K562 (cell line): ENCODE data around the gene ZBTB20. TPM values are rescaled to one million over a fixed set of nuclear protein-coding genes. Genes with fewer than 3 reads are reported as not detected.

Experiments used
- ATAC-seq: fragments of 200-7000 bp; cut with Tn5 transposase; 3 replicates; pipeline ENCODE4 v1.9.1; 2020; ENCODE audit warnings: moderate library complexity
- BruUV-seq: library from RNA; stranded (reverse); fragments of 400-500 nt; replicated peaks from 2 replicates; lab custom pipeline; 2021; lab: Mats Ljungman, UMichigan
- CTCF ChIA-PET: fragments of 300-600 bp; formaldehyde crosslinking; extraction: SDS; loops from one replicate; lab custom pipeline; 2021; ENCODE audit warnings: low intra/inter-chr PET ratio; lab: Yijun Ruan, JAX
- POLR2A ChIA-PET: fragments of 300-600, 350-650 bp; sonication (Branson Sonifier 250); formaldehyde crosslinking; extraction: SDS; loops from one replicate; lab custom pipeline; 2021; ENCODE audit warnings: antibody characterized with exemption, inconsistent platforms; lab: Yijun Ruan, JAX
- DNase-seq, 4 experiments: peaks; one replicate each; pipeline versions ENCODE4 v3.0.0 to v3.0.0-alpha.2; 2011 to 2018; ENCODE audit warnings: low spot score in 3 of 4, mixed read lengths in 3 of 4; ENCODE audit errors: extremely low read depth in 1 of 4
- FAIRE-seq: peaks from 2 replicates; lab custom pipeline; 2011; peaks lifted over from hg19 to GRCh38; lab: Jason Lieb, UNC
- H2AFZ ChIP-seq: 2 replicates; pipeline ENCODE4 v1.6.0; 2011; ENCODE audit warnings: low read depth, low read length, control low read depth, inconsistent platforms
- H3K27ac ChIP-seq: fragments of 200-600 bp; 3 replicates; pipeline ENCODE4 v1.8.0; 2011; ENCODE audit warnings: low read depth, mild to moderate bottlenecking, control low read depth, inconsistent platforms, low read length, moderate library complexity, mixed read lengths; ENCODE audit errors: extremely low read depth
- H3K27me3 ChIP-seq, 2 experiments: fragments of 300-600 bp in 1 of 2; 2 replicates in 1 of 2; 3 replicates in 1 of 2; pipeline versions ENCODE4 v1.6.0 to v1.8.0; 2011; ENCODE audit warnings: inconsistent platforms in 2 of 2, low read length in 2 of 2, mild to moderate bottlenecking in 1 of 2, mixed read lengths in 1 of 2, moderate library complexity in 1 of 2; ENCODE audit not compliant: control insufficient read depth in 2 of 2, insufficient read depth in 2 of 2
- H3K36me3 ChIP-seq: fragments of 300-600 bp; 3 replicates; pipeline ENCODE4 v1.8.0; 2011; ENCODE audit warnings: mild to moderate bottlenecking, low read length, inconsistent platforms; ENCODE audit not compliant: control insufficient read depth, insufficient read depth
- H3K4me1 ChIP-seq, 2 experiments: fragments of 200-600 bp in 1 of 2; replicated peaks in 1 of 2; 2 replicates in 1 of 2; 3 replicates in 1 of 2; pipeline versions ENCODE4 v1.5.1 to v1.8.0; 2011; ENCODE audit warnings: inconsistent platforms in 2 of 2, low read length in 2 of 2, mild to moderate bottlenecking in 1 of 2, mixed read lengths in 1 of 2, moderate library complexity in 1 of 2; ENCODE audit not compliant: control insufficient read depth in 2 of 2, insufficient read depth in 2 of 2
- H3K4me2 ChIP-seq: 2 replicates; pipeline ENCODE4 v1.6.1; 2011; ENCODE audit warnings: low read length, control low read depth, inconsistent platforms, mixed read lengths; ENCODE audit not compliant: insufficient read depth
- H3K4me3 ChIP-seq: fragments of 200-600 bp; sonication (generic), shearing (Covaris generic); 2 replicates; pipeline ENCODE4 v1.5.1; 2016; ENCODE audit warnings: control low read depth, inconsistent platforms
- H3K79me2 ChIP-seq: fragments of 200-600 bp; 3 replicates; pipeline ENCODE4 v1.8.0; 2011; ENCODE audit warnings: low read length, inconsistent platforms; ENCODE audit not compliant: control insufficient read depth, insufficient read depth
- H3K9ac ChIP-seq, 2 experiments: 2 replicates each; pipeline versions ENCODE4 v1.6.0 to v1.6.1; 2011; ENCODE audit warnings: low read depth in 2 of 2, low read length in 2 of 2, control low read depth in 1 of 2, inconsistent platforms in 1 of 2, mild to moderate bottlenecking in 1 of 2, mixed read lengths in 1 of 2; ENCODE audit not compliant: insufficient read depth in 1 of 2
- H3K9me1 ChIP-seq: one replicate; pipeline ENCODE4 v1.6.0; 2011; ENCODE audit warnings: inconsistent platforms, mild to moderate bottlenecking, low read length, moderate library complexity; ENCODE audit not compliant: control insufficient read depth, insufficient read depth
- H3K9me3 ChIP-seq: replicated peaks from 2 replicates; pipeline ENCODE4 v1.5.1; 2011; ENCODE audit warnings: low read depth, low read length, inconsistent platforms; ENCODE audit not compliant: control insufficient read depth, insufficient read depth
- H4K20me1 ChIP-seq: replicated peaks from 2 replicates; pipeline ENCODE4 v1.6.1; 2011; ENCODE audit warnings: low read length, inconsistent platforms, mixed read lengths; ENCODE audit not compliant: control insufficient read depth, insufficient read depth
- MXI1 ChIP-seq: IDR thresholded peaks from 2 replicates; pipeline ENCODE4 v1.6.1; 2011; ENCODE audit warnings: low read depth, mild to moderate bottlenecking, improper control_type of control experiment, low read length
- NFIC ChIP-seq: fragments of 450-650 bp; IDR thresholded peaks from 2 replicates; pipeline ENCODE4 v1.6.1; 2017; ENCODE audit warnings: mild to moderate bottlenecking, inconsistent platforms
- ZNF124 ChIP-seq: sonication (generic); formaldehyde crosslinking; IDR thresholded peaks from 2 replicates; pipeline ENCODE4 v1.8.1; 2022; ENCODE audit warnings: missing genetic modification reagents
- WGBS: fragments of 100-300 bp; shearing (Covaris generic); methylation state at CpG from one replicate; pipeline ENCODE4 v1.1.6; 2016; ENCODE audit warnings: low coverage, mixed read lengths; ENCODE audit not compliant: insufficient coverage; ENCODE audit errors: missing lambda C conversion rate; 5-methylcytosine and 5-hydroxymethylcytosine counted together
- in situ Hi-C: fragments of 300-500 bp; cut with MboI; formaldehyde crosslinking; loops from 4 replicates; pipeline ENCODE4 v1.15.0; 2018; ENCODE audit warnings: inconsistent platforms, mixed read lengths
- intact Hi-C: fragments of 100-400 bp; cut with micrococcal nuclease; formaldehyde crosslinking; loops from 2 replicates; pipeline ENCODE4 v1.14.2; 2022
- polyA plus RNA-seq, 8 experiments: library from polyadenylated mRNA; depleted of rRNA in 4 of 8; stranded (reverse) in 5 of 8; unstranded in 3 of 8; fragments of >200 nt; fragmentation: Nextera tagmentation in 2 of 8; fragmentation: Illumina TruSeq in 1 of 8; extraction: Ambion mirVana in 2 of 8; extraction: Trizol in 1 of 8; gene quantifications; 2 replicates each; pipeline versions ENCODE4 v1.2.1 to v1.2.3, GENCODE V29; 2011 to 2014; ENCODE audit warnings: inconsistent platforms in 1 of 8, missing spikeins in 1 of 8
- total RNA-seq, 7 experiments: library from RNA; depleted of rRNA in 6 of 7; stranded (reverse); fragments of >200 nt in 6 of 7; fragmentation: Illumina TruSeq in 2 of 7; extraction: Trizol in 2 of 7; gene quantifications; 2 replicates each; pipeline versions ENCODE4 v1.2.1 to v1.2.3, GENCODE V29; 2011 to 2021; ENCODE audit warnings: low replicate concordance in 1 of 7
- TF ChIP-seq, protein P1 (sequence below), 2 experiments: fragments of 450-650 bp; IDR thresholded peaks; 2 replicates each; pipeline ENCODE4 v1.6.1; 2016; ENCODE audit warnings: mild to moderate bottlenecking in 2 of 2, borderline replicate concordance in 1 of 2, low read depth in 1 of 2, moderate library complexity in 1 of 2

Gene ZBTB20
- total and polyA plus RNA-seq, 9 of the 15 experiments (the other 6 are each of a cell fraction or from before 2014, with no cell fraction given): 0.17 to 1.7 (median 0.45) TPM

DNA sequence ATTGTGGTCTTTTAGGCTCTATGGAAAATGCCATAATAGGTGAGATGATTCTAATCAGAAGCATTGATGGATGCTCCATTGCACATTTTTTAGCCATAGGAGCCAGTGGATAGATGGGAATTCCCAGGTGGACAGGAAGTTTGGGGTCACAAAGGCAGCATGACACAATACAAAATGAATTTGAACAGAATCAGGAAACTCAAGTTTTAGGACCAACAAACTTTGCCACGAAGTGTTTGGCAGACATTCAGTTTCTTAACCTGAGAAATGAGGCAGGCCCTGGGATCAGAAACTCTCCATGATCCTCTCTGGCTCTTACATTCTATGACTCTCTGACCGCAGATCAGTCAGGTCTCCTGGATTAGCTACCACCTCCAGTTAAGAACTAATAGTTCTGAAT, 577.9 kb downstream of the ZBTB20 start (continued):
- TF ChIP-seq, protein P1, sequence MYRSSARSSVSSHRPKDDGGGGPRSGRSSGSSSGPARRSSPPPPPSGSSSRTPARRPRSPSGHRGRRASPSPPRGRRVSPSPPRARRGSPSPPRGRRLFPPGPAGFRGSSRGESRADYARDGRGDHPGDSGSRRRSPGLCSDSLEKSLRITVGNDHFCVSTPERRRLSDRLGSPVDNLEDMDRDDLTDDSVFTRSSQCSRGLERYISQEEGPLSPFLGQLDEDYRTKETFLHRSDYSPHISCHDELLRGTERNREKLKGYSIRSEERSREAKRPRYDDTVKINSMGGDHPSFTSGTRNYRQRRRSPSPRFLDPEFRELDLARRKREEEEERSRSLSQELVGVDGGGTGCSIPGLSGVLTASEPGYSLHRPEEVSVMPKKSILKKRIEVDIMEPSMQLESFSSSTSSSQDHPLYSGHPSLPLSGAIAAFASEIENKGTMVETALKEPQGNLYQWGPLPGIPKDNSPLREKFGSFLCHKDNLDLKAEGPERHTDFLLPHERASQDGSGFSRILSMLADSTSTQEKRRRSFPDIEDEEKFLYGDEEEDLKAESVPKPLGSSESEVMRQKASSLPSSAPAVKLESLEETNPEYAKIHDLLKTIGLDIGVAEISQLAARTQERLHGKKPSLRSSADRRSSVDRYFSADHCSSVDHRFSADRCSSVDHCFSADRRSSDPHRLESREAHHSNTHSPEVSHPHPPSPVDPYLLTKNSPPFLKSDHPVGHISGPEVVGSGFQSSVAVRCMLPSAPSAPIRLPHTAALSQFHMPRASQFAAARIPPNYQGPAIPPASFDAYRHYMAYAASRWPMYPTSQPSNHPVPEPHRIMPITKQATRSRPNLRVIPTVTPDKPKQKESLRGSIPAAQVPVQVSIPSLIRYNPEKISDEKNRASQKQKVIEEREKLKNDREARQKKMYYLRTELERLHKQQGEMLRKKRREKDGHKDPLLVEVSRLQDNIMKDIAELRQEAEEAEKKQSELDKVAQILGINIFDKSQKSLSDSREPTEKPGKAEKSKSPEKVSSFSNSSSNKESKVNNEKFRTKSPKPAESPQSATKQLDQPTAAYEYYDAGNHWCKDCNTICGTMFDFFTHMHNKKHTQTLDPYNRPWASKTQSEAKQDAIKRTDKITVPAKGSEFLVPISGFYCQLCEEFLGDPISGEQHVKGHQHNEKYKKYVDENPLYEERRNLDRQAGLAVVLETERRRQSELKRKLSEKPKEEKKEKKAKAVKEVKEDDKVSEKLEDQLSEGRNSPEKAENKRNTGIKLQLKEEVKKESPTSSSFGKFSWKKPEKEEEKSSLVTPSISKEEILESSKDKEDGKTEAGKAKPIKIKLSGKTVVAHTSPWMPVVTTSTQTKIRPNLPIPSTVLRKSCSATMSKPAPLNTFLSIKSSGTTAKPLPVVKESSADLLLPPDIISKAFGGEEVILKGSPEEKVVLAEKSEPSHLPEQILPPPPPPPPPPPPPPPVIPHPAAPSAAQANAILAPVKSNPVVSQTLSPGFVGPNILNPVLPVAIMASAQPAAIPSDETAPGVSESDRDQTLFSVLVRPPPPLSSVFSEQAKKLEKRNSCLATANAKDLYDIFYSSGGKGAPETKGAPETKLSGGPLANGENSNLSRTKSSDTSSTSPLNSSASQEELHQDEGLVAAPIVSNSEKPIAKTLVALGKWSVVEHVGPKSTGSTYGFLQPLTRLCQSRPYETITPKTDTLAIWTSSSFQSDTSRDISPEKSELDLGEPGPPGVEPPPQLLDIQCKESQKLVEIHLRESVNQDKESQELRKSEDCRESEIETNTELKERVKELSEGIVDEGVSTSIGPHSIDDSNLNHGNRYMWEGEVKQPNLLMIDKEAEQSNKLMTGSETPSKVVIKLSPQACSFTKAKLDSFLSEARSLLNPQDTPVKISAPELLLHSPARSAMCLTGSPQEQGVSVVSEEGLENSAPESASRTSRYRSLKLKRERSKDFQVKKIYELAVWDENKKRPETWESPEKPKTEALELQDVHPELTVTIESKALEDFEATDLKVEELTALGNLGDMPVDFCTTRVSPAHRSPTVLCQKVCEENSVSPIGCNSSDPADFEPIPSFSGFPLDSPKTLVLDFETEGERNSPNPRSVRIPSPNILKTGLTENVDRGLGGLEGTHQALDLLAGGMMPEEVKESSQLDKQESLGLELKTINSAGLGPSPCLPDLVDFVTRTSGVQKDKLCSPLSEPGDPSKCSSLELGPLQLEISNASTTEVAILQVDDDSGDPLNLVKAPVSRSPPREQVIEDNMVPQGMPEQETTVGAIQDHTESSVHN (IDR thresholded peaks at IDR 0.05; ENCODE audit: borderline replicate concordance in 1 of 2, low read depth in 1 of 2): no peak
- TF ChIP-seq ZNF124: no peak

DNA sequence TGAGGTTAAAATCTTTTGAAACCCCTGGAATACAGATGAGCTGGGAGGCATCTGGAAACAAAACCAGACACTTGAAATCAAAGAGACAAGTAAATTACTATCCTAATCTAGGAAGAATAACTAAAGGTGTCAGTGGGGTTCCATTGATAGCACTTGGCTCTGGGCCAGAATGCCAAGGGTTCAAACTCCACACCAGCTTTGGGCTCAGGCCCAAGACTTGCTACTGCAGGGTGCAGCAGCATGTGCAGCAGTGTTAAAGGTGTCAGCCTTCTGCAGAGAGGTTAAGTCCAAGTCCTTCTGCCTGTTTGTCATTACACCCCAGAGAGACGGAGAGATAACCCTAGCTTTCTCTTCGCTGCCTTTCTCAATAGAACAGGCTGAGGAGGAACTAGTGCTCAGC, 579.3 kb downstream of the ZBTB20 start:
- H3K9me1 ChIP-seq: no peaks in the 10 kb centered on the region
- no peak for DNase-seq
- TF ChIP-seq MXI1 (no peak), NFIC (peak; percentile 52; the same call in 1 of the 2 replicates)
- TF ChIP-seq, all 486 proteins: peak for 1
- Histone ChIP-seq H3K4me1 (no peaks in the 10 kb centered on the region), H3K9me3 (no peaks in the 10 kb centered on the region), H3K79me2 (no peaks in the 10 kb centered on the region), H2AFZ (no peak overlapping the region), H3K27me3 (no peaks in the 10 kb centered on the region), H3K4me3 (no peak overlapping the region), H3K36me3 (no peaks in the 10 kb centered on the region), H3K27ac (no peak overlapping the region), H3K9ac (no peak overlapping the region), H4K20me1 (no peaks in the 10 kb centered on the region), H3K4me2 (no peak overlapping the region)
- intact Hi-C loops: no loop called here
- no peak for ATAC-seq
- no peak for FAIRE-seq
- WGBS: 21% methylated on average over 2 of the region's 2 CpGs
- no TSS peak for BruUV-seq
- ChIA-PET CTCF (no interaction called here), POLR2A (no interaction called here)
- in situ Hi-C loops: no loop called here
